CD8-positive, alpha-beta memory T cell (primary cell): Measurements from ENCODE around the gene MC2R. TPM values are rescaled to one million over a fixed set of nuclear protein-coding genes. Genes with fewer than 3 reads are reported as not detected.

Experiments used
- CTCF ChIA-PET: fragments of 350-600 bp; sonication (Branson Sonifier 250); formaldehyde crosslinking; loops from one replicate; lab custom pipeline; 2021; ENCODE audit warnings: antibody characterized with exemption; lab: Charles Lee
- POLR2A ChIA-PET: fragments of 350-600 bp; sonication (Branson Sonifier 250); formaldehyde crosslinking; loops from one replicate; lab custom pipeline; 2021; ENCODE audit warnings: antibody characterized with exemption; lab: Charles Lee
- DNase-seq, 5 donors: peaks; one replicate each; pipeline versions ENCODE4 v3.0.0 to v3.0.0-alpha.2; 2020 to 2022; ENCODE audit warnings: mixed read lengths in 1 of 5
- H3K27ac ChIP-seq: one replicate; pipeline ENCODE4 v1.7.0; 2013; ENCODE audit warnings: low read depth, mild to moderate bottlenecking, low read length, moderate library complexity
- H3K27me3 ChIP-seq: 2 replicates; pipeline ENCODE4 v1.7.0; 2013; ENCODE audit warnings: low read length, mild to moderate bottlenecking; ENCODE audit not compliant: insufficient read depth, poor library complexity, severe bottlenecking
- H3K36me3 ChIP-seq: 2 replicates; pipeline ENCODE4 v1.7.0; 2013; ENCODE audit warnings: mild to moderate bottlenecking, low read length, moderate library complexity; ENCODE audit not compliant: insufficient read depth
- H3K4me1 ChIP-seq: 2 replicates; pipeline ENCODE4 v1.7.0; 2013; ENCODE audit warnings: mild to moderate bottlenecking, low read length, moderate library complexity; ENCODE audit not compliant: insufficient read depth
- H3K4me3 ChIP-seq: 2 replicates; pipeline ENCODE4 v1.7.0; 2013; ENCODE audit warnings: mild to moderate bottlenecking, low read length
- H3K9me3 ChIP-seq: 2 replicates; pipeline ENCODE4 v1.7.0; 2013; ENCODE audit warnings: mild to moderate bottlenecking, low read length
- H3K27ac Mint-ChIP-seq, 8 donors: one replicate each; pipeline ENCODE4 v1.8.0; 2020 to 2021; ENCODE audit warnings: mixed read lengths in 8 of 8, mild to moderate bottlenecking in 6 of 8, inconsistent platforms in 3 of 8, moderate library complexity in 3 of 8
- H3K27me3 Mint-ChIP-seq, 2 donors: one replicate each; pipeline ENCODE4 v1.8.0; 2020 to 2021; ENCODE audit warnings: mixed read lengths in 2 of 2, mild to moderate bottlenecking in 1 of 2, moderate library complexity in 1 of 2
- H3K36me3 Mint-ChIP-seq, 3 donors: one replicate each; pipeline ENCODE4 v1.8.0; 2020 to 2021; ENCODE audit warnings: mixed read lengths in 3 of 3, inconsistent platforms in 1 of 3, mild to moderate bottlenecking in 1 of 3
- H3K4me1 Mint-ChIP-seq, 3 donors: one replicate each; pipeline ENCODE4 v1.8.0; 2020 to 2021; ENCODE audit warnings: mixed read lengths in 3 of 3, inconsistent platforms in 1 of 3, mild to moderate bottlenecking in 1 of 3
- H3K4me3 Mint-ChIP-seq, 7 donors: one replicate each; pipeline ENCODE4 v1.8.0; 2020 to 2021; ENCODE audit warnings: mixed read lengths in 7 of 7, mild to moderate bottlenecking in 6 of 7, moderate library complexity in 4 of 7, inconsistent platforms in 2 of 7
- H3K9me3 Mint-ChIP-seq, 5 donors: one replicate each; pipeline ENCODE4 v1.8.0; 2020 to 2022; ENCODE audit warnings: mixed read lengths in 5 of 5, mild to moderate bottlenecking in 3 of 5, moderate library complexity in 2 of 5, inconsistent platforms in 1 of 5
- polyA plus RNA-seq: library from polyadenylated mRNA; unstranded; fragments of 300-500 nt; fragmentation: Illumina TruSeq; gene quantifications from one replicate; pipeline ENCODE4 v1.2.3, GENCODE V29; 2021
- total RNA-seq, 2 experiments: library from RNA; stranded (reverse); gene quantifications; one replicate each; pipeline ENCODE4 v1.2.3, GENCODE V29; 2021

MC2R gene
- total RNA-seq = not detected
- polyA plus RNA-seq = not detected

GRCh38 chr18:13915391-13915790, at the start of gene MC2R:
MC2R (minus strand) TSS chr18:13915536; CDS start chr18:13885518, 30,018 bp downstream.
- Mint-ChIP-seq H3K27ac (peak within 1 kb of the TSS in 1 of 8 donors; percentile 30), H3K27me3 (peaks cover 0 to 3% of the 10 kb centered on the region in 2 donors), H3K4me3 (no peak within 1 kb of the TSS), H3K4me1 (no peaks in the 10 kb centered on the region), H3K36me3 (no peaks in the 10 kb centered on the region), H3K9me3 (peaks cover 0 to 4% (median 0%) of the 10 kb centered on the region in 5 donors)
- H3K4me3 ChIP-seq = no peak within 1 kb of the TSS
- H3K27ac ChIP-seq = no peak within 1 kb of the TSS
- ChIA-PET CTCF (no interaction called here), POLR2A (no interaction called here)
- DNase-seq = no peak
- H3K4me1 ChIP-seq = no peaks in the 10 kb centered on the region
- no peaks in the 10 kb centered on the region for H3K27me3 ChIP-seq
- H3K36me3 ChIP-seq = no peaks in the 10 kb centered on the region
- H3K9me3 ChIP-seq = no peaks in the 10 kb centered on the region

- H3K27ac ChIP-seq = no peak overlapping the region
- H3K27me3 Mint-ChIP-seq = no peaks in the 10 kb centered on the region
- no peaks in the 10 kb centered on the region for H3K36me3 Mint-ChIP-seq
- no peak overlapping the region for H3K4me3 Mint-ChIP-seq
- H3K27me3 ChIP-seq = no peaks in the 10 kb centered on the region
- H3K36me3 ChIP-seq = no peaks in the 10 kb centered on the region
- no peaks in the 10 kb centered on the region for H3K9me3 ChIP-seq
- CTCF ChIA-PET = no interaction called here
- no peak overlapping the region for H3K27ac Mint-ChIP-seq
- POLR2A ChIA-PET = no interaction called here
- H3K4me3 ChIP-seq = no peak overlapping the region
- no peak for DNase-seq
- H3K4me1 Mint-ChIP-seq = no peaks in the 10 kb centered on the region
- H3K9me3 Mint-ChIP-seq = peaks cover 0 to 19% (median 7%) of the 10 kb centered on the region in 5 donors
- no peaks in the 10 kb centered on the region for H3K4me1 ChIP-seq
These were observed 30.5 kb upstream of the MC2R start for GRCh38 chr18:13945811-13946210.

- CTCF ChIA-PET = no interaction called here
- H3K27me3 Mint-ChIP-seq = no peaks in the 10 kb centered on the region
- POLR2A ChIA-PET = no interaction called here
- no peaks in the 10 kb centered on the region for H3K36me3 ChIP-seq
- H3K9me3 ChIP-seq = no peaks in the 10 kb centered on the region
- H3K36me3 Mint-ChIP-seq = peaks cover 0 to 2% (median 0%) of the 10 kb centered on the region in 3 donors
- no peak overlapping the region for H3K27ac Mint-ChIP-seq
- no peaks in the 10 kb centered on the region for H3K4me1 ChIP-seq
- no peak overlapping the region for H3K4me3 ChIP-seq
- peaks cover 0 to 14% (median 7%) of the 10 kb centered on the region in 5 donors for H3K9me3 Mint-ChIP-seq
- no peaks in the 10 kb centered on the region for H3K4me1 Mint-ChIP-seq
- H3K27ac ChIP-seq = no peak overlapping the region
- H3K4me3 Mint-ChIP-seq = no peak overlapping the region
- H3K27me3 ChIP-seq = no peaks in the 10 kb centered on the region
- no peak for DNase-seq
These were observed 28.0 kb upstream of the MC2R start for GRCh38 chr18:13943338-13943737.

- ChIA-PET POLR2A (no interaction called here), CTCF (no interaction called here)
- H3K4me3 ChIP-seq = no peak overlapping the region
- H3K27ac ChIP-seq = no peak overlapping the region
- H3K4me3 Mint-ChIP-seq = no peak overlapping the region
- H3K9me3 Mint-ChIP-seq = peaks cover 0 to 3% (median 1%) of the 10 kb centered on the region in 5 donors
- DNase-seq = no peak
- H3K27me3 Mint-ChIP-seq = peaks cover 0 to 2% of the 10 kb centered on the region in 2 donors
- no peaks in the 10 kb centered on the region for H3K4me1 Mint-ChIP-seq
- H3K27me3 ChIP-seq = no peaks in the 10 kb centered on the region
- no peaks in the 10 kb centered on the region for H3K4me1 ChIP-seq
- no peak overlapping the region for H3K27ac Mint-ChIP-seq
- no peaks in the 10 kb centered on the region for H3K36me3 ChIP-seq
- H3K36me3 Mint-ChIP-seq = peaks cover 0 to 2% (median 0%) of the 10 kb centered on the region in 3 donors
- no peaks in the 10 kb centered on the region for H3K9me3 ChIP-seq
These were observed 25.0 kb upstream of the MC2R start for GRCh38 chr18:13940326-13940725.

- H3K4me1 Mint-ChIP-seq = no peaks in the 10 kb centered on the region
These were observed 19.3 kb upstream of the MC2R start for GRCh38 chr18:13934676-13935075.

GRCh38 chr18:13934058-13934457, 18.7 kb upstream of the MC2R start:
- Histone ChIP-seq H3K27me3 (no peaks in the 10 kb centered on the region), H3K4me3 (no peak overlapping the region), H3K27ac (no peak overlapping the region), H3K9me3 (no peaks in the 10 kb centered on the region), H3K4me1 (no peaks in the 10 kb centered on the region), H3K36me3 (no peaks in the 10 kb centered on the region)
- peaks cover 0 to 4% of the 10 kb centered on the region in 2 donors for H3K27me3 Mint-ChIP-seq
- peaks cover 0 to 7% (median 3%) of the 10 kb centered on the region in 5 donors for H3K9me3 Mint-ChIP-seq
- H3K4me1 Mint-ChIP-seq = no peaks in the 10 kb centered on the region
- ChIA-PET POLR2A (no interaction called here), CTCF (no interaction called here)
- no peak overlapping the region for H3K4me3 Mint-ChIP-seq
- DNase-seq = no peak
- H3K27ac Mint-ChIP-seq = no peak overlapping the region
- H3K36me3 Mint-ChIP-seq = no peaks in the 10 kb centered on the region

More at GRCh38 chr18:13934676-13935075, 19.3 kb upstream of the MC2R start:
- H3K4me3 ChIP-seq = no peak overlapping the region
- Mint-ChIP-seq H3K4me3 (no peak overlapping the region), H3K9me3 (peaks cover 0 to 7% (median 0%) of the 10 kb centered on the region in 5 donors), H3K36me3 (no peaks in the 10 kb centered on the region), H3K27me3 (peaks cover 0 to 4% of the 10 kb centered on the region in 2 donors), H3K27ac (no peak overlapping the region)
- no peak overlapping the region for H3K27ac ChIP-seq
- no peaks in the 10 kb centered on the region for H3K4me1 ChIP-seq
- ChIA-PET CTCF (no interaction called here), POLR2A (no interaction called here)
- no peak for DNase-seq
- no peaks in the 10 kb centered on the region for H3K9me3 ChIP-seq
- H3K27me3 ChIP-seq = no peaks in the 10 kb centered on the region
- H3K36me3 ChIP-seq = no peaks in the 10 kb centered on the region

- ChIA-PET CTCF (no interaction called here), POLR2A (no interaction called here)
- no peaks in the 10 kb centered on the region for H3K36me3 ChIP-seq
- Mint-ChIP-seq H3K4me3 (no peak overlapping the region), H3K27ac (no peak overlapping the region), H3K9me3 (peaks cover 0 to 11% (median 9%) of the 10 kb centered on the region in 5 donors), H3K36me3 (no peaks in the 10 kb centered on the region), H3K27me3 (peaks cover 0 to 2% of the 10 kb centered on the region in 2 donors), H3K4me1 (no peaks in the 10 kb centered on the region)
- no peak overlapping the region for H3K27ac ChIP-seq
- no peaks in the 10 kb centered on the region for H3K4me1 ChIP-seq
- DNase-seq = no peak
- H3K27me3 ChIP-seq = no peaks in the 10 kb centered on the region
- H3K4me3 ChIP-seq = no peak overlapping the region
- no peaks in the 10 kb centered on the region for H3K9me3 ChIP-seq
These were observed 17.1 kb upstream of the MC2R start for GRCh38 chr18:13932285-13933025.

- peaks cover 0 to 16% (median 9%) of the 10 kb centered on the region in 5 donors for H3K9me3 Mint-ChIP-seq
- H3K27ac Mint-ChIP-seq = no peak overlapping the region
These were observed 15.6 kb upstream of the MC2R start for GRCh38 chr18:13930964-13931363.

More at GRCh38 chr18:13930964-13931363, 15.6 kb upstream of the MC2R start:
- Mint-ChIP-seq H3K4me3 (no peak overlapping the region), H3K36me3 (no peaks in the 10 kb centered on the region), H3K4me1 (no peaks in the 10 kb centered on the region), H3K27me3 (peaks cover 0 to 2% of the 10 kb centered on the region in 2 donors)
- Histone ChIP-seq H3K36me3 (no peaks in the 10 kb centered on the region), H3K27ac (no peak overlapping the region), H3K4me1 (no peaks in the 10 kb centered on the region), H3K9me3 (no peaks in the 10 kb centered on the region), H3K27me3 (no peaks in the 10 kb centered on the region), H3K4me3 (no peak overlapping the region)
- POLR2A ChIA-PET = no interaction called here
- CTCF ChIA-PET = no interaction called here
- no peak for DNase-seq
